DOHH2 (cell line): Measurements from ENCODE around the gene CAND2.

Experiments used
- EZH2phosphoT487 ChIP-seq: fragments of 200-600 bp; sonication (generic); IDR thresholded peaks from 2 replicates; pipeline ENCODE4 v1.6.1; 2017; ENCODE audit warnings: borderline replicate concordance, mild to moderate bottlenecking, antibody characterized with exemption, low read length, moderate library complexity, mixed read lengths
- TF ChIP-seq, protein P1 (sequence below): fragments of 200-600 bp; sonication (generic); IDR thresholded peaks from one replicate; pipeline ENCODE4 v1.5.1; 2014; ENCODE audit warnings: antibody characterized with exemption, mild to moderate bottlenecking, low read depth, low read length; ENCODE audit not compliant: poor library complexity, severe bottlenecking

DNA sequence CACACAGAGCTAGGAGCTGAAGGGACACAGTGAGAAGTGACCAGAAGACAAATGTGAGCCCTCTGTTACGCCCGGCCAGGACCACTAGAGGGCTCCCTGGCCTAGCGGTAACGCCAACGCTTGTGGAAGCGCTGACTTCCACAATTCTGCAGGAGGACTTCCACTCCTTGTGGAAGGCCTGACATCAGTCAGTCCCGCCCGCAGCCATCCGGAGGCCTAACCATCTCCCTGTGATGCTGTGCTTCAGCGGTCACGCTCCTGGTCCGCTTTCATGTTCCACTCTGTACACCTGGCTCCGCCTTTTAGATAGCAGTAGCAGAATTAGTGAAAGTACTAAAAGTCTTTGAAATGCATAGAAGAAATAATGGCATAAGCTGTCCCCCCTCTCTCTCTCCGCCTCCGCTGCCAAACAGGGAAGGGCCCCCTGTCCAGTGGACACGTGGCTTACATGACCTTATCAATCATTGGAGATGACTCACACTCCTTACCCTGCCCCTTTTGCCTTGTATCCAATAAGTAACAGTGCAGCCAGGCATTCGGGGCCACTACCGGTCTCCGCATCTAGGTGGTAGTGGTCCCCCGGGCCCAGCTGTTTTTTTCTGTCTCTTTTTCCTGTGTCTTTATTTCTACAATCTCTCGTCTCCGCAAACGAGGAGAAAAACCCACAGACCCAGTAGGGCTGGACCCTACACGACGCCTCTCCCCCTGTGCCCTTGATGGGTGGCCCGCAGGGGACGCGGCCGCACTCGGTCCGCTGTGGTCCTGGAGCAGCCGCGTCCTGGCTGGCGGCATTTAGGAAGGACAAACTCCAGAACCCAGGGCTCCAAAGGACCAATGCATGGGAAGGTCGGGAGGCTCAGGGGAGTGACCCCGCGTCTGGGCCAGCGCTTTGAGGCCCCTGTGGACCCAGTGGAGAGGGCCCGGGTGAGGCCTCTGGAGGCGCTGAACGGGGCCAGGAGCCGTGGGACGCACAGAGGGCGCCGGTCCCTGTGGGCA, 71.9 kb downstream of the CAND2 start:
- TF ChIP-seq EZH2phosphoT487: no peak
- TF ChIP-seq, protein P1, sequence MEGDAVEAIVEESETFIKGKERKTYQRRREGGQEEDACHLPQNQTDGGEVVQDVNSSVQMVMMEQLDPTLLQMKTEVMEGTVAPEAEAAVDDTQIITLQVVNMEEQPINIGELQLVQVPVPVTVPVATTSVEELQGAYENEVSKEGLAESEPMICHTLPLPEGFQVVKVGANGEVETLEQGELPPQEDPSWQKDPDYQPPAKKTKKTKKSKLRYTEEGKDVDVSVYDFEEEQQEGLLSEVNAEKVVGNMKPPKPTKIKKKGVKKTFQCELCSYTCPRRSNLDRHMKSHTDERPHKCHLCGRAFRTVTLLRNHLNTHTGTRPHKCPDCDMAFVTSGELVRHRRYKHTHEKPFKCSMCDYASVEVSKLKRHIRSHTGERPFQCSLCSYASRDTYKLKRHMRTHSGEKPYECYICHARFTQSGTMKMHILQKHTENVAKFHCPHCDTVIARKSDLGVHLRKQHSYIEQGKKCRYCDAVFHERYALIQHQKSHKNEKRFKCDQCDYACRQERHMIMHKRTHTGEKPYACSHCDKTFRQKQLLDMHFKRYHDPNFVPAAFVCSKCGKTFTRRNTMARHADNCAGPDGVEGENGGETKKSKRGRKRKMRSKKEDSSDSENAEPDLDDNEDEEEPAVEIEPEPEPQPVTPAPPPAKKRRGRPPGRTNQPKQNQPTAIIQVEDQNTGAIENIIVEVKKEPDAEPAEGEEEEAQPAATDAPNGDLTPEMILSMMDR: peak; percentile 75
